Lower leg skin (tissue), 4 donors: Measurements from ENCODE around the gene CRTC1. TPM values are rescaled to one million over a fixed set of nuclear protein-coding genes. Genes with fewer than 3 reads are reported as not detected.

Experiments
- DNase-seq, 2 donors: peaks; one replicate each; pipeline ENCODE4 v3.0.0-alpha.2; 2019; ENCODE audit warnings: low spot score in 2 of 2
- H3K4me3 ChIP-seq: fragments of 200-600 bp; sonication (generic); 2 replicates; pipeline ENCODE4 v1.5.1; 2017; ENCODE audit warnings: mild to moderate bottlenecking, low read depth; ENCODE audit not compliant: poor library complexity, severe bottlenecking
- POLR2A ChIP-seq, 2 donors: fragments of 450-650 bp; IDR thresholded peaks; one replicate each; pipeline ENCODE4 v1.6.1; 2016 to 2017; ENCODE audit warnings: antibody characterized with exemption in 2 of 2, mild to moderate bottlenecking in 1 of 2, moderate library complexity in 1 of 2
- WGBS, 2 donors: methylation state at CpG; one replicate each; pipeline ENCODE4 v1.1.5; 2018; 5-methylcytosine and 5-hydroxymethylcytosine counted together
- intact Hi-C: fragments of 100-400 bp; cut with DNase I; formaldehyde crosslinking; loops from one replicate; pipeline ENCODE4 v1.15.0; 2023; ENCODE audit warnings: low total_unique reads
- total RNA-seq, 4 donors: library from RNA; depleted of rRNA; stranded (reverse); fragments of >200 nt; gene quantifications; one replicate each; pipeline ENCODE4 v1.1.0, GENCODE V29; 2016
- TF ChIP-seq, protein P1 (sequence below), 3 donors: fragments of 450-650 bp; IDR thresholded peaks; one replicate each; pipeline ENCODE4 v1.5.1; 2016; ENCODE audit warnings: antibody characterized with exemption in 3 of 3, mild to moderate bottlenecking in 3 of 3, moderate library complexity in 2 of 3

CRTC1 gene, protein sequence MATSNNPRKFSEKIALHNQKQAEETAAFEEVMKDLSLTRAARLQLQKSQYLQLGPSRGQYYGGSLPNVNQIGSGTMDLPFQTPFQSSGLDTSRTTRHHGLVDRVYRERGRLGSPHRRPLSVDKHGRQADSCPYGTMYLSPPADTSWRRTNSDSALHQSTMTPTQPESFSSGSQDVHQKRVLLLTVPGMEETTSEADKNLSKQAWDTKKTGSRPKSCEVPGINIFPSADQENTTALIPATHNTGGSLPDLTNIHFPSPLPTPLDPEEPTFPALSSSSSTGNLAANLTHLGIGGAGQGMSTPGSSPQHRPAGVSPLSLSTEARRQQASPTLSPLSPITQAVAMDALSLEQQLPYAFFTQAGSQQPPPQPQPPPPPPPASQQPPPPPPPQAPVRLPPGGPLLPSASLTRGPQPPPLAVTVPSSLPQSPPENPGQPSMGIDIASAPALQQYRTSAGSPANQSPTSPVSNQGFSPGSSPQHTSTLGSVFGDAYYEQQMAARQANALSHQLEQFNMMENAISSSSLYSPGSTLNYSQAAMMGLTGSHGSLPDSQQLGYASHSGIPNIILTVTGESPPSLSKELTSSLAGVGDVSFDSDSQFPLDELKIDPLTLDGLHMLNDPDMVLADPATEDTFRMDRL
- 1 to 10 TPM; 2.1 to 5.5 (median 4.2) TPM for total RNA-seq

DNA sequence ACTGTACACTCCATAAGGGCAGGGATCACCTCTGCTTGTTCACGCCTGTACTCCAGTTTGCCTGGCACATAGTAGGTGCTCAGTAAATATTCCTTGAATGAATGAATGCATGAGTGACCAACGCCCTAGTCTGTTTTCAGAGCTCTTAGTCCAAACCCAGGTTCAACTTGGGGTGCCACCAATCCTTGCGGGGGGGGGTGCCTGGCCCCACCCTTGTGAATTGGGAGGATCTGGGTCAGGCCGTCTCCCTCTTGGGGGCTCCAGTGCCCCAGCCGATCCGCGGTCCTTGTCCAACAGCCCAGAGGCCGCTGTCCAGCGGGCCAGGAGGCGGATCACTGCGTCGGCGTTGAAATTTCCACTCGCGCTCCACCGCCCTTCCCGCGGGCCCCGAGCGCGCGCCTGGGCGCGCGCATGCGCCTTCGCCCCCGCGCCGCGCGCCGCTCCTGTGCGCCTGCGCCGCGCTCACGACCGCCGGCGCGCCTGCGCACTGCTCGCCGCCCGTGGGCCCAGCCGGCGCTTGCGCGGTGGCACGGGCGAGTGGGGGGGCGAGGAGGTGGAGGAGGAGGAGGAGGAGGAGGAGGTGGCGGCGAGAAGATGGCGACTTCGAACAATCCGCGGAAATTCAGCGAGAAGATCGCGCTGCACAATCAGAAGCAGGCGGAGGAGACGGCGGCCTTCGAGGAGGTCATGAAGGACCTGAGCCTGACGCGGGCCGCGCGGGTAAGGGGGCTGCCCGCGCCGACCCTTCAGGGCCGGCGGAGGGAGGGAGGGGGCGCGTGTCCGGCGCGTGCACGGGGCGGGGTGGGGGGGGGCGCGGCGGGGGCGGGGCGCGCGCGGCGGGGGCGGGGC, at the start of gene CRTC1:
Gene CRTC1, plus strand, starts transcription at position 572 of the 849 bp plus-strand sequence. Its CDS starts 23 bp downstream, at position 595.
- H3K4me3 ChIP-seq, result peak within 1 kb of the TSS; percentile 24
- 1 to 3% methylated on average over 44 to 83 of the region's 93 CpGs for WGBS, 2 donors
- TF ChIP-seq, protein P1, sequence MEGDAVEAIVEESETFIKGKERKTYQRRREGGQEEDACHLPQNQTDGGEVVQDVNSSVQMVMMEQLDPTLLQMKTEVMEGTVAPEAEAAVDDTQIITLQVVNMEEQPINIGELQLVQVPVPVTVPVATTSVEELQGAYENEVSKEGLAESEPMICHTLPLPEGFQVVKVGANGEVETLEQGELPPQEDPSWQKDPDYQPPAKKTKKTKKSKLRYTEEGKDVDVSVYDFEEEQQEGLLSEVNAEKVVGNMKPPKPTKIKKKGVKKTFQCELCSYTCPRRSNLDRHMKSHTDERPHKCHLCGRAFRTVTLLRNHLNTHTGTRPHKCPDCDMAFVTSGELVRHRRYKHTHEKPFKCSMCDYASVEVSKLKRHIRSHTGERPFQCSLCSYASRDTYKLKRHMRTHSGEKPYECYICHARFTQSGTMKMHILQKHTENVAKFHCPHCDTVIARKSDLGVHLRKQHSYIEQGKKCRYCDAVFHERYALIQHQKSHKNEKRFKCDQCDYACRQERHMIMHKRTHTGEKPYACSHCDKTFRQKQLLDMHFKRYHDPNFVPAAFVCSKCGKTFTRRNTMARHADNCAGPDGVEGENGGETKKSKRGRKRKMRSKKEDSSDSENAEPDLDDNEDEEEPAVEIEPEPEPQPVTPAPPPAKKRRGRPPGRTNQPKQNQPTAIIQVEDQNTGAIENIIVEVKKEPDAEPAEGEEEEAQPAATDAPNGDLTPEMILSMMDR (IDR thresholded peaks at IDR 0.05), result no peak
- TF ChIP-seq POLR2A (IDR thresholded peaks at IDR 0.05), result no peak
- intact Hi-C loops, result no loop called here
- peak; percentile 76 to 97 for DNase-seq

DNA sequence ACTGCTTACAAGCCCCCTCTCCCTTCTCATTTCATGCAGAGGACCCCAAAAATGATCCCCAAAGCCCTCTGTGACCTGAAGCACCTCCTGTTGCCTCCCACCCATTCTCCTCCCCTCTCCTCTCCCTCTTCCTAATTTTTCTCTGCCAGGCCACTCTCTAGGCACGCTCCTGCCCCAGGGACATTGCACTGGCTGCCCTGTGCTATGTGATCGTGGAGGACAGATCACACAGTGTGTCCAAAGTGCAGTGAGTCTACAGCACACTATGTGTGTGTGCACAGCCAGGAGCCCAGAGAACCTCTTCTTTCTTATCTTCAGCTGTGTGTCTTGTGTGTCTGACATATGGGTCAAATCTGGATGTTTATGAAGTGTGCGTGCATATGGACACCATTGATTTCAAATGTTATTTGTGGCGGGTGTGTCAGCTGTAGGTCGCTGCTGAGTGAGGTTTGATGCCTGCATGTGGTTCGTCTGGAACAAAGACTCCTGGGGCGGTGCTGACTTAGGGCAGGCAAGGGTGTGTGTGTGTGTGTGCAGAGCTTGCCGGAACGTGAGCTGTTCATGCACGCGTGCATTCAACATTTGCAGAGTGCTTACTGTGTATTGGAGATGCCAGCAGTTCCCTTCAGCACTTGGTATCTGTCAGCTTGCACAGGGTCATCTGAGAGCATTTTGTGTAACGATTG, 48.7 kb upstream of the CRTC1 start:
- DNase-seq, result no peak
- WGBS, 2 donors, result 24 to 39% methylated on average over 12 of the region's 12 CpGs
- H3K4me3 ChIP-seq, result no peak overlapping the region
- intact Hi-C loops, result no loop called here
- no peak for TF ChIP-seq POLR2A (IDR thresholded peaks at IDR 0.05)
- TF ChIP-seq, protein P1 (IDR thresholded peaks at IDR 0.05), result no peak

DNA sequence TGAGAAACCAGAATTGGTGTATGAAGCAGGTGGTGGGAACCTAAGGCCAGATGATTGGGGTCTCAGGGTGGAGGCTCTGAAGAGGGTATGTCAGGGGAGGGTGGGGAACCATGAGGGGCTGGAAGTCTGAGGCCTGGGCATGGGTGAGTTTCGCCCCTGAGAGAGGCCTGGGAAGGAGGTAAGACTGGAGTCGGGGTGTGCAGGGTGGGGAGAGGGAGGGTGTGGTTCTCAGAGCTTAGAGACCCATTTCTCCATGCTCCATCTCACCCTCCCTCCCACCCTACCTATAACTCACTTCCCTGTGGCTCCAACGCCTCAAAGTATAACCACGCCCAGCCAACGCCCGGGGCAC, 47.7 kb upstream of the CRTC1 start:
- 10 to 11% methylated on average over 6 of the region's 6 CpGs for WGBS, 2 donors
- TF ChIP-seq POLR2A (IDR thresholded peaks at IDR 0.05), result no peak
- TF ChIP-seq, protein P1 (IDR thresholded peaks at IDR 0.05), result no peak
- no peak for DNase-seq
- intact Hi-C loops, result no loop called here
- H3K4me3 ChIP-seq, result no peak overlapping the region

DNA sequence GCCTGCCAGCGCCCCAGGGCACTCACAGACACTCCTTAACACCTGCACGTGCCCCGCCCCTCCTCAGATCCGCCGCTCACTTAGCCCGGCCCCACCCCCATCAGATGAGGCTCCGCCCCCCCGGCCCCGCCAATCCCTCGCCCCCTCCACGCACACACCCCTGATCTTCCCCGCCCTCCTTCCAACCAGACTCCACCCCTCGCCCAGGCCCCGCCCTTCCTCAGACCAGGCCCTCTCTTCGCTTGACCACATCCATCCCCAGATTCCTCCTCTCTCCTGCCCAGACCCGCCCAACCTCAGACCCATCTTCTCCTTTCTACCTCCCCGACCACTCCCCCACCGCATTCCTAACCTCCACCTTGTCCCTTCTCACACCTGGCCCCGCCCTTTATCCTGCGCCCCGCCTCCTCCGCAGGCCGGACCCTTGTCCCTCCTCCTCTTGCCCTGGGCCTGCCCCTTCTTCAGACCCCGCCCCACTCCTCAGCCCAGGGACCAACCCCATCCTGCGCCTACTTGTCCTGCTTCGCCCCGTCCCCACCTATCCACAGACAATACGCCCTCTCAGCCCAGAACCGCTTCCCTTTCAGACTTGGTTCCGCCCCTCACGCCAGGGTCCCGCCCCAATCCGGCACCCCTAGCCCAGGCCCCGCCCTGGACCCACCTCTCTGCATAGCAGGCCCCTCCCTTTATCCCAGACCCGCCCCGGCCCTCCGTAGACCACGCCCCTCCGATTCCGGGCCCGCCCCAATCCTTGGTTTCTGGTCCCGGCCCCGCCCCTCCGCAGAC, 47.1 kb upstream of the CRTC1 start:
- 2% methylated on average over 40 to 43 of the region's 44 CpGs for WGBS, 2 donors
- peak overlapping the region; percentile 18 for H3K4me3 ChIP-seq
- peak; percentile 98 to 100 for DNase-seq
- intact Hi-C loops, result no loop called here
- no peak for TF ChIP-seq POLR2A (IDR thresholded peaks at IDR 0.05)
- TF ChIP-seq, protein P1 (IDR thresholded peaks at IDR 0.05), result no peak
